ENCODE measurements around the gene SMIM10L2A. TPM values are rescaled to one million over a fixed set of nuclear protein-coding genes. Genes with fewer than 3 reads are reported as not detected.

The SMIM10L2A gene
- total and polyA plus RNA-seq, 2 experiments from 2014 or later: 1.4 to 5.6 TPM

- peaks cover 2% of the 10 kb centered on the region; the same call in 1 of the 3 replicates for H3K4me1 Mint-ChIP-seq
- H3K79me2 ChIP-seq (replicated peaks; ENCODE audit: insufficient read depth): no peaks in the 10 kb centered on the region
- H3K36me3 ChIP-seq (ENCODE audit: insufficient read depth): no peaks in the 10 kb centered on the region
- no peak overlapping the region for H3K27ac Mint-ChIP-seq
- H4K20me1 ChIP-seq (replicated peaks; ENCODE audit: insufficient read depth): no peaks in the 10 kb centered on the region
- H3K27ac ChIP-seq (ENCODE audit: low read depth): no peak overlapping the region
- no peaks in the 10 kb centered on the region for H3K9me2 ChIP-seq (ENCODE audit: insufficient read depth)
- TF ChIP-seq POLR2AphosphoS5 (IDR thresholded peaks at IDR 0.05; ENCODE audit: low read depth) (no peak), EZH2 (IDR thresholded peaks at IDR 0.05; ENCODE audit: low read depth, unreplicated experiment) (no peak), ZNF114 (CRISPR knock-in tag; IDR thresholded peaks at IDR 0.05) (no peak), REST (IDR thresholded peaks at IDR 0.05; ENCODE audit: unreplicated experiment) (no peak), ZNF331 (CRISPR knock-in tag; IDR thresholded peaks at IDR 0.05; ENCODE audit: low read depth) (no peak), JUNB (IDR thresholded peaks at IDR 0.05; ENCODE audit: unreplicated experiment) (no peak), STAT1 (IDR thresholded peaks at IDR 0.05; ENCODE audit: unreplicated experiment) (no peak), EZH2phosphoT487 (IDR thresholded peaks at IDR 0.05; ENCODE audit: unreplicated experiment) (no peak), CREB1 (CRISPR knock-in tag; IDR thresholded peaks at IDR 0.05; ENCODE audit: low read depth) (no peak), ETS1 (IDR thresholded peaks at IDR 0.05) (no peak)
- TF ChIP-seq, protein P1, sequence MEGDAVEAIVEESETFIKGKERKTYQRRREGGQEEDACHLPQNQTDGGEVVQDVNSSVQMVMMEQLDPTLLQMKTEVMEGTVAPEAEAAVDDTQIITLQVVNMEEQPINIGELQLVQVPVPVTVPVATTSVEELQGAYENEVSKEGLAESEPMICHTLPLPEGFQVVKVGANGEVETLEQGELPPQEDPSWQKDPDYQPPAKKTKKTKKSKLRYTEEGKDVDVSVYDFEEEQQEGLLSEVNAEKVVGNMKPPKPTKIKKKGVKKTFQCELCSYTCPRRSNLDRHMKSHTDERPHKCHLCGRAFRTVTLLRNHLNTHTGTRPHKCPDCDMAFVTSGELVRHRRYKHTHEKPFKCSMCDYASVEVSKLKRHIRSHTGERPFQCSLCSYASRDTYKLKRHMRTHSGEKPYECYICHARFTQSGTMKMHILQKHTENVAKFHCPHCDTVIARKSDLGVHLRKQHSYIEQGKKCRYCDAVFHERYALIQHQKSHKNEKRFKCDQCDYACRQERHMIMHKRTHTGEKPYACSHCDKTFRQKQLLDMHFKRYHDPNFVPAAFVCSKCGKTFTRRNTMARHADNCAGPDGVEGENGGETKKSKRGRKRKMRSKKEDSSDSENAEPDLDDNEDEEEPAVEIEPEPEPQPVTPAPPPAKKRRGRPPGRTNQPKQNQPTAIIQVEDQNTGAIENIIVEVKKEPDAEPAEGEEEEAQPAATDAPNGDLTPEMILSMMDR (conservative IDR thresholded peaks at IDR 0.05; ENCODE audit: low read depth in 2 of 2): no peak
- TF ChIP-seq, protein P2, sequence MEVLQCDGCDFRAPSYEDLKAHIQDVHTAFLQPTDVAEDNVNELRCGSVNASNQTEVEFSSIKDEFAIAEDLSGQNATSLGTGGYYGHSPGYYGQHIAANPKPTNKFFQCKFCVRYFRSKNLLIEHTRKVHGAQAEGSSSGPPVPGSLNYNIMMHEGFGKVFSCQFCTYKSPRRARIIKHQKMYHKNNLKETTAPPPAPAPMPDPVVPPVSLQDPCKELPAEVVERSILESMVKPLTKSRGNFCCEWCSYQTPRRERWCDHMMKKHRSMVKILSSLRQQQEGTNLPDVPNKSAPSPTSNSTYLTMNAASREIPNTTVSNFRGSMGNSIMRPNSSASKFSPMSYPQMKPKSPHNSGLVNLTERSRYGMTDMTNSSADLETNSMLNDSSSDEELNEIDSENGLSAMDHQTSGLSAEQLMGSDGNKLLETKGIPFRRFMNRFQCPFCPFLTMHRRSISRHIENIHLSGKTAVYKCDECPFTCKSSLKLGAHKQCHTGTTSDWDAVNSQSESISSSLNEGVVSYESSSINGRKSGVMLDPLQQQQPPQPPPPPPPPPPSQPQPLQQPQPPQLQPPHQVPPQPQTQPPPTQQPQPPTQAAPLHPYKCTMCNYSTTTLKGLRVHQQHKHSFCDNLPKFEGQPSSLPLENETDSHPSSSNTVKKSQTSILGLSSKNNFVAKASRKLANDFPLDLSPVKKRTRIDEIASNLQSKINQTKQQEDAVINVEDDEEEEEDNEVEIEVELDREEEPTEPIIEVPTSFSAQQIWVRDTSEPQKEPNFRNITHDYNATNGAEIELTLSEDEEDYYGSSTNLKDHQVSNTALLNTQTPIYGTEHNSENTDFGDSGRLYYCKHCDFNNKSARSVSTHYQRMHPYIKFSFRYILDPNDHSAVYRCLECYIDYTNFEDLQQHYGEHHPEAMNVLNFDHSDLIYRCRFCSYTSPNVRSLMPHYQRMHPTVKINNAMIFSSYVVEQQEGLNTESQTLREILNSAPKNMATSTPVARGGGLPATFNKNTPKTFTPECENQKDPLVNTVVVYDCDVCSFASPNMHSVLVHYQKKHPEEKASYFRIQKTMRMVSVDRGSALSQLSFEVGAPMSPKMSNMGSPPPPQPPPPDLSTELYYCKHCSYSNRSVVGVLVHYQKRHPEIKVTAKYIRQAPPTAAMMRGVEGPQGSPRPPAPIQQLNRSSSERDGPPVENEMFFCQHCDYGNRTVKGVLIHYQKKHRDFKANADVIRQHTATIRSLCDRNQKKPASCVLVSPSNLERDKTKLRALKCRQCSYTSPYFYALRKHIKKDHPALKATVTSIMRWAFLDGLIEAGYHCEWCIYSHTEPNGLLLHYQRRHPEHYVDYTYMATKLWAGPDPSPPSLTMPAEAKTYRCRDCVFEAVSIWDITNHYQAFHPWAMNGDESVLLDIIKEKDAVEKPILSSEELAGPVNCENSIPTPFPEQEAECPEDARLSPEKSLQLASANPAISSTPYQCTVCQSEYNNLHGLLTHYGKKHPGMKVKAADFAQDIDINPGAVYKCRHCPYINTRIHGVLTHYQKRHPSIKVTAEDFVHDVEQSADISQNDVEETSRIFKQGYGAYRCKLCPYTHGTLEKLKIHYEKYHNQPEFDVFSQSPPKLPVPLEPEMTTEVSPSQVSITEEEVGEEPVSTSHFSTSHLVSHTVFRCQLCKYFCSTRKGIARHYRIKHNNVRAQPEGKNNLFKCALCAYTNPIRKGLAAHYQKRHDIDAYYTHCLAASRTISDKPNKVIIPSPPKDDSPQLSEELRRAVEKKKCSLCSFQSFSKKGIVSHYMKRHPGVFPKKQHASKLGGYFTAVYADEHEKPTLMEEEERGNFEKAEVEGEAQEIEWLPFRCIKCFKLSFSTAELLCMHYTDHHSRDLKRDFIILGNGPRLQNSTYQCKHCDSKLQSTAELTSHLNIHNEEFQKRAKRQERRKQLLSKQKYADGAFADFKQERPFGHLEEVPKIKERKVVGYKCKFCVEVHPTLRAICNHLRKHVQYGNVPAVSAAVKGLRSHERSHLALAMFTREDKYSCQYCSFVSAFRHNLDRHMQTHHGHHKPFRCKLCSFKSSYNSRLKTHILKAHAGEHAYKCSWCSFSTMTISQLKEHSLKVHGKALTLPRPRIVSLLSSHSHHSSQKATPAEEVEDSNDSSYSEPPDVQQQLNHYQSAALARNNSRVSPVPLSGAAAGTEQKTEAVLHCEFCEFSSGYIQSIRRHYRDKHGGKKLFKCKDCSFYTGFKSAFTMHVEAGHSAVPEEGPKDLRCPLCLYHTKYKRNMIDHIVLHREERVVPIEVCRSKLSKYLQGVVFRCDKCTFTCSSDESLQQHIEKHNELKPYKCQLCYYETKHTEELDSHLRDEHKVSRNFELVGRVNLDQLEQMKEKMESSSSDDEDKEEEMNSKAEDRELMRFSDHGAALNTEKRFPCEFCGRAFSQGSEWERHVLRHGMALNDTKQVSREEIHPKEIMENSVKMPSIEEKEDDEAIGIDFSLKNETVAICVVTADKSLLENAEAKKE (CRISPR knock-in tag; IDR thresholded peaks at IDR 0.05): no peak
- no peak overlapping the region for H2AFZ ChIP-seq
- ATAC-seq: no peak; the same call in 2 of the 3 replicates
- H3K36me3 Mint-ChIP-seq (ENCODE audit: low read depth): no peaks in the 10 kb centered on the region
- no peaks in the 10 kb centered on the region; the same call in 2 of the 3 replicates for H3K9me3 Mint-ChIP-seq
- H3K27me3 ChIP-seq (ENCODE audit: insufficient read depth): no peaks in the 10 kb centered on the region
- H3K27me3 Mint-ChIP-seq (ENCODE audit: insufficient read depth, low read depth, poor library complexity): peaks cover 11% of the 10 kb centered on the region
- H3K4me3 ChIP-seq: no peak overlapping the region
- DNase-seq (ENCODE audit: low spot score): no peak
- H3K4me1 ChIP-seq (ENCODE audit: insufficient read depth): no peaks in the 10 kb centered on the region
- H3F3A ChIP-seq (replicated peaks; ENCODE audit: low read depth): no peaks in the 10 kb centered on the region
- H3K4me2 ChIP-seq: no peak overlapping the region
- no peak overlapping the region for H3K4me3 Mint-ChIP-seq
Measured at GRCh38 chrX:135434258-135435138, 12.8 kb downstream of the SMIM10L2A start.

Data from GM23338 (cell line).